HepG2 (cell line): ENCODE measurements around the gene COL8A1. TPM values are rescaled to one million over a fixed set of nuclear protein-coding genes. Genes with fewer than 3 reads are reported as not detected.

Experiments
- ATAC-seq: fragments of 200-7000 bp; cut with Tn5 transposase; 3 replicates; pipeline ENCODE4 v1.9.1; 2020; ENCODE audit warnings: mild to moderate bottlenecking, moderate library complexity
- BruUV-seq: library from RNA; stranded (reverse); fragments of 400-500 nt; replicated peaks from 2 replicates; lab custom pipeline; 2021; lab: Mats Ljungman, UMichigan
- CTCF ChIA-PET: fragments of 300-600 bp; formaldehyde crosslinking; extraction: SDS; loops from one replicate; lab custom pipeline; 2021; ENCODE audit warnings: low total read pairs, inconsistent platforms, low intra/inter-chr PET ratio; lab: Yijun Ruan, JAX
- POLR2A ChIA-PET: fragments of 350-600 bp; sonication (Branson Sonifier 250); formaldehyde crosslinking; loops from one replicate; lab custom pipeline; 2020; ENCODE audit warnings: antibody characterized with exemption, inconsistent platforms; lab: Yijun Ruan, JAX
- DNase-seq: peaks from one replicate; pipeline ENCODE4 v3.0.0-alpha.2; 2015; ENCODE audit warnings: low spot score
- FAIRE-seq: peaks from 3 replicates; lab custom pipeline; 2011; peaks lifted over from hg19 to GRCh38; lab: Jason Lieb, UNC
- H2AFZ ChIP-seq: one replicate; pipeline ENCODE4 v1.6.1; 2011; ENCODE audit warnings: low read length, inconsistent platforms
- H3K27ac ChIP-seq: fragments of 300-600 bp; 3 replicates; pipeline ENCODE4 v1.8.0; 2011; ENCODE audit warnings: mixed run types, mild to moderate bottlenecking, mixed read lengths, low read length, inconsistent platforms; ENCODE audit not compliant: insufficient read depth; ENCODE audit errors: extremely low read length
- H3K27me3 ChIP-seq, 2 experiments: fragments of 200-600 bp in 1 of 2; 2 replicates in 1 of 2; 3 replicates in 1 of 2; pipeline versions ENCODE4 v1.6.0 to v1.8.0; 2011; ENCODE audit warnings: low read length in 2 of 2, mild to moderate bottlenecking in 2 of 2, moderate library complexity in 2 of 2, inconsistent platforms in 1 of 2; ENCODE audit not compliant: insufficient read depth in 2 of 2, control insufficient read depth in 1 of 2
- H3K36me3 ChIP-seq, 2 experiments: fragments of 200-600 bp in 1 of 2; replicated peaks in 1 of 2; 2 replicates in 1 of 2; 3 replicates in 1 of 2; pipeline versions ENCODE4 v1.5.1 to v1.8.0; 2011; ENCODE audit warnings: low read length in 2 of 2, inconsistent platforms in 1 of 2; ENCODE audit not compliant: insufficient read depth in 2 of 2, control insufficient read depth in 1 of 2
- H3K4me1 ChIP-seq: 2 replicates; pipeline ENCODE4 v1.5.1; 2012; ENCODE audit warnings: low read length, inconsistent platforms; ENCODE audit not compliant: insufficient read depth
- H3K4me2 ChIP-seq: 2 replicates; pipeline ENCODE4 v1.6.0; 2011; ENCODE audit warnings: low read depth, low read length, inconsistent platforms
- H3K4me3 ChIP-seq, 3 experiments: fragments of 200-600 bp in 1 of 3; sonication (generic), shearing (Covaris generic) in 1 of 3; replicated peaks in 1 of 3; 2 replicates each; pipeline ENCODE4 v1.5.1; 2011 to 2016; ENCODE audit warnings: low read length in 3 of 3, inconsistent platforms in 2 of 3, low read depth in 2 of 3, mild to moderate bottlenecking in 2 of 3, control low read depth in 1 of 3, mixed read lengths in 1 of 3; ENCODE audit not compliant: insufficient read depth in 1 of 3
- H3K79me2 ChIP-seq: one replicate; pipeline ENCODE4 v1.6.1; 2011; ENCODE audit warnings: low read length, inconsistent platforms; ENCODE audit not compliant: insufficient read depth
- H3K9ac ChIP-seq: 2 replicates; pipeline ENCODE4 v1.6.0; 2011; ENCODE audit warnings: mild to moderate bottlenecking, low read depth, low read length, inconsistent platforms; ENCODE audit not compliant: insufficient read depth
- H3K9me3 ChIP-seq: 2 replicates; pipeline ENCODE4 v1.5.1; 2012; ENCODE audit warnings: mild to moderate bottlenecking, low read length
- H4K20me1 ChIP-seq: 2 replicates; pipeline ENCODE4 v1.6.0; 2011; ENCODE audit warnings: inconsistent platforms, mild to moderate bottlenecking, low read length, moderate library complexity; ENCODE audit not compliant: insufficient read depth
- AHR ChIP-seq: IDR thresholded peaks from 2 replicates; pipeline ENCODE4 v1.6.1; 2018; ENCODE audit warnings: missing genetic modification reagents, missing compliant biosample characterization
- DPF2 ChIP-seq: sonication (generic); formaldehyde crosslinking; IDR thresholded peaks from 2 replicates; pipeline ENCODE4 v1.4.0; 2020; ENCODE audit warnings: mild to moderate bottlenecking, low read depth, missing genetic modification reagents, borderline replicate concordance
- KLF12 ChIP-seq: sonication (generic); formaldehyde crosslinking; IDR thresholded peaks from 2 replicates; pipeline ENCODE4 v1.4.0; 2020; ENCODE audit warnings: missing genetic modification reagents, borderline replicate concordance
- NFE2L2 ChIP-seq: fragments of 150-350 bp; IDR thresholded peaks from 2 replicates; pipeline ENCODE4 v1.6.1; 2014; ENCODE audit warnings: low read length
- SMYD3 ChIP-seq: sonication (generic); formaldehyde crosslinking; IDR thresholded peaks from 2 replicates; pipeline ENCODE4 v1.8.1; 2023; ENCODE audit warnings: mild to moderate bottlenecking, missing genetic modification reagents
- SNRNP70 ChIP-seq: fragments of 200-400 bp; formaldehyde crosslinking; IDR thresholded peaks from 2 replicates; pipeline ENCODE4 v1.6.1; 2017; ENCODE audit warnings: mild to moderate bottlenecking, low read depth, low read length, moderate library complexity
- TOPORS ChIP-seq: sonication (generic); formaldehyde crosslinking; IDR thresholded peaks from 2 replicates; pipeline ENCODE4 v1.8.0; 2023; ENCODE audit warnings: mild to moderate bottlenecking, missing genetic modification reagents
- ZBTB38 ChIP-seq: sonication (generic); formaldehyde crosslinking; IDR thresholded peaks from 2 replicates; pipeline ENCODE4 v1.5.1; 2020; ENCODE audit warnings: mild to moderate bottlenecking, missing genetic modification reagents
- ZBTB43 ChIP-seq: sonication (generic); formaldehyde crosslinking; conservative IDR thresholded peaks from 2 replicates; pipeline ENCODE4 v1.4.0; 2020; ENCODE audit warnings: missing genetic modification reagents
- ZNF280D ChIP-seq: sonication (generic); formaldehyde crosslinking; IDR thresholded peaks from 2 replicates; pipeline ENCODE4 v1.5.1; 2020; ENCODE audit warnings: mild to moderate bottlenecking, missing genetic modification reagents
- ZNF414 ChIP-seq: sonication (generic); formaldehyde crosslinking; IDR thresholded peaks from 2 replicates; pipeline ENCODE4 v1.5.0; 2020; ENCODE audit warnings: missing genetic modification reagents
- ZNF557 ChIP-seq: sonication (generic); formaldehyde crosslinking; IDR thresholded peaks from 2 replicates; pipeline ENCODE4 v1.4.0; 2020; ENCODE audit warnings: missing genetic modification reagents
- ZNF569 ChIP-seq: sonication (generic); formaldehyde crosslinking; IDR thresholded peaks from 2 replicates; pipeline ENCODE4 v1.5.0; 2020; ENCODE audit warnings: mild to moderate bottlenecking, missing genetic modification reagents, moderate library complexity, borderline replicate concordance
- whole genome bisulfite sequencing: methylation state at CpG from one replicate; pipeline ENCODE4 v1.1.6; 2017; ENCODE audit warnings: low lambda C conversion rate; 5-methylcytosine and 5-hydroxymethylcytosine counted together
- in situ Hi-C: cut with HindIII; loops from 2 replicates; pipeline ENCODE4 v1.10.0; 2017; ENCODE audit warnings: low pct_unique_long_range_greater_than_20kb; ENCODE audit not compliant: extremely low pct_ligation_motif_present
- intact Hi-C: fragments of 100-400 bp; cut with micrococcal nuclease; formaldehyde crosslinking; loops from one replicate; pipeline ENCODE4 v1.10.0; 2022; ENCODE audit not compliant: unreplicated experiment
- polyA plus RNA-seq, 8 experiments: library from polyadenylated mRNA; depleted of rRNA in 3 of 8; stranded (reverse) in 7 of 8; unstranded in 1 of 8; fragments of >200 nt; fragmentation: Illumina TruSeq in 4 of 8; extraction: Trizol in 4 of 8; gene quantifications; 2 replicates each; pipeline versions ENCODE4 v1.2.1 to v1.2.3, GENCODE V29; 2011 to 2016; ENCODE audit warnings: low read depth in 4 of 8, missing spikeins in 1 of 8, mixed read lengths in 1 of 8; ENCODE audit not compliant: insufficient read depth in 1 of 8
- total RNA-seq, 5 experiments: library from RNA; depleted of rRNA; stranded (reverse); fragments of >200 nt; fragmentation: Illumina TruSeq; extraction: Trizol; gene quantifications; 2 replicates each; pipeline ENCODE4 v1.2.3, GENCODE V29; 2016; ENCODE audit warnings: low read depth in 1 of 5

COL8A1 gene
- total and polyA plus RNA-seq, 2 of the 13 experiments (the other 11 are each of a cell fraction or from before 2014, with no cell fraction given): not detected

- no peak for TF ChIP-seq AHR
- TF ChIP-seq ZNF557 (CRISPR knock-in tag): no peak
- no peak for TF ChIP-seq SNRNP70
- no peak for TF ChIP-seq ZNF569
- TF ChIP-seq NFE2L2: no peak
- TF ChIP-seq ZBTB38 (CRISPR knock-in tag): no peak
These were observed 199.3 kb downstream of the COL8A1 start (continued) for GRCh38 chr3:99837715-99838114.

- H3K36me3 ChIP-seq: no peaks in the 10 kb centered on the region
- H3K9me3 ChIP-seq: no peaks in the 10 kb centered on the region
- CTCF ChIA-PET: no interaction called here
- H3K4me1 ChIP-seq: peaks cover 23% of the 10 kb centered on the region
- in situ Hi-C loops: loop anchor here (25.0 kb wide), 1 partner anchor 749 kb away; no protein-coding TSS in a partner anchor
- no peak for TF ChIP-seq KLF12 (CRISPR knock-in tag)
- H2AFZ ChIP-seq: no peak overlapping the region
- H3K4me2 ChIP-seq: no peak overlapping the region
- POLR2A ChIA-PET: no interaction called here
- no peak for DNase-seq
- no peak overlapping the region for H3K27ac ChIP-seq
- no peak for FAIRE-seq
- intact Hi-C loops: no loop called here
- peaks cover 23% of the 10 kb centered on the region for H3K79me2 ChIP-seq
- ATAC-seq: no peak
- H3K4me3 ChIP-seq: no peak overlapping the region
- H3K27me3 ChIP-seq: no peaks in the 10 kb centered on the region
- no peaks in the 10 kb centered on the region for H4K20me1 ChIP-seq
- no peak overlapping the region for H3K9ac ChIP-seq
- BruUV-seq: no TSS peak
These were observed 200.4 kb downstream of the COL8A1 start for GRCh38 chr3:99838755-99839154.

GRCh38 chr3:99839613-99840012 is 201.2 kb downstream of the COL8A1 start:
- H4K20me1 ChIP-seq: no peaks in the 10 kb centered on the region
- intact Hi-C loops: no loop called here
- H3K79me2 ChIP-seq: peaks cover 25% of the 10 kb centered on the region
- 89% methylated on average over 1 of the region's 1 CpG for WGBS
- no peak overlapping the region for H2AFZ ChIP-seq
- H3K4me2 ChIP-seq: no peak overlapping the region
- H3K4me1 ChIP-seq: peaks cover 27% of the 10 kb centered on the region
- no peaks in the 10 kb centered on the region for H3K36me3 ChIP-seq
- CTCF ChIA-PET: no interaction called here
- FAIRE-seq (no peak), DNase-seq (no peak), ATAC-seq (no peak)
- H3K9ac ChIP-seq: no peak overlapping the region
- no peaks in the 10 kb centered on the region for H3K27me3 ChIP-seq
- no peak overlapping the region for H3K4me3 ChIP-seq
- no peaks in the 10 kb centered on the region for H3K9me3 ChIP-seq
- BruUV-seq: no TSS peak
- POLR2A ChIA-PET: no interaction called here
- in situ Hi-C loops: loop anchor here (5.0 to 25.0 kb wide), 2 partner anchors 413 to 748 kb away; no protein-coding TSS in a partner anchor
- no peak overlapping the region for H3K27ac ChIP-seq
- TF ChIP-seq ZNF414 (CRISPR knock-in tag) (no peak), TOPORS (no peak), DPF2 (no peak), ZBTB43 (CRISPR knock-in tag) (no peak), ZNF280D (CRISPR knock-in tag) (no peak), SMYD3 (no peak)
